ENCODE measurements around the gene PALMD. TPM values are rescaled to one million over a fixed set of nuclear protein-coding genes. Genes with fewer than 3 reads are reported as not detected.

Gene PALMD
- total and polyA plus RNA-seq, 2 of the 8 experiments (the other 6 are each of a cell fraction or from before 2014, with no cell fraction given) = not detected

DNA sequence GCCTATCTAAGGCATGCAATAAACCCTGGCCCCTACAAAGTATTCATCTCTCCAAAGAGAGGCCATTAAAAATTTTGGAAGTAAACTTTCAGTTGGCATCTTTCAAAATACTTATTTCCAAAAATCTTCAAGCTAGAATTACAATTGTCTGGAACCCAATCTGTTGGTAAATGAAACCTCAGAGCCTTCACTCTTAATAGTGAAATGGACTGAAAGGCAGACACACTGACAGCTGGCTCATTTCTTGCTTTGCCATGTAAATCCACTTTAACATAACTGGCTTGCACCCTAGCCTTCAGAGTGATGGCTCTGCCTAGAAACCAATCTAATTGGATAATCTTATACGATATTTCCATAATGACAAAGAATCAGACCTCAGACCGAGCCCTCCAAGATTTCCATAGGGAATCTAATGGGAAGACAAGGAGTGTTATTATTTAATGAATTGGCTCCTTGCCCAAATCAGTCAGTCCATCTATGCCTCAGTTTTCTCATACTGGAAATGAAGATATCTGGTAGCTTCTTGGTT is 9.2 kb upstream of the PALMD start:
- ChIA-PET POLR2A (ENCODE audit: partially characterized antibody) (no interaction called here), CTCF (ENCODE audit: partially characterized antibody) (no interaction called here)
- H3K9ac ChIP-seq (replicated peaks in 1 of 4; ENCODE audit: extremely low read depth in 1 of 4, low read depth in 3 of 4, low read length in 3 of 4) = no peak overlapping the region
- DNase-seq (ENCODE audit: low read depth in 1 of 2, low spot score in 2 of 2) (no peak), FAIRE-seq (no peak)
- H3K23me2 ChIP-seq (ENCODE audit: low read depth, low read length) = no peaks in the 10 kb centered on the region
- H2BK20ac ChIP-seq (ENCODE audit: low read length) = no peak overlapping the region
- no peak overlapping the region for H3K18ac ChIP-seq (ENCODE audit: extremely low read depth, low read length)
- no peak overlapping the region for H3K4me3 ChIP-seq (ENCODE audit: extremely low read depth in 1 of 4, insufficient read depth in 2 of 4, low read depth in 3 of 4, low read length in 4 of 4)
- no peaks in the 10 kb centered on the region for H3K36me3 ChIP-seq (ENCODE audit: control insufficient read depth in 2 of 4, insufficient read depth in 4 of 4, low read length in 3 of 4)
- H3K27me3 ChIP-seq (replicated peaks in 1 of 4; ENCODE audit: control insufficient read depth in 3 of 4, extremely low read depth in 1 of 4, insufficient read depth in 3 of 4, low read length in 3 of 4) = no peaks in the 10 kb centered on the region
- no peak overlapping the region for H3K4me2 ChIP-seq (ENCODE audit: insufficient read depth in 1 of 2, low read depth in 2 of 2, low read length in 2 of 2)
- no peak overlapping the region for H2AK5ac ChIP-seq (ENCODE audit: low read depth, low read length)
- H4K5ac ChIP-seq (ENCODE audit: insufficient read length, low read depth, low read length) = no peak overlapping the region
- H2BK15ac ChIP-seq (ENCODE audit: low read length) = no peak overlapping the region
- WGBS, 2 experiments (ENCODE audit: extremely low coverage in 1 of 2, insufficient coverage in 1 of 2, insufficient read length in 1 of 2, insufficient replicate concordance in 2 of 2, low coverage in 1 of 2, low lambda C conversion rate in 2 of 2, missing lambda C conversion rate in 1 of 2) = 49% methylated on average over 2 of the region's 2 CpGs; no CpG with 5 or more reads in 1 of the 2 experiments
- peaks cover 0 to 2% (median 0%) of the 10 kb centered on the region in 4 experiments; a peak in 1 of 7 replicates for H3K4me1 ChIP-seq (replicated peaks in 1 of 4; ENCODE audit: control insufficient read depth in 3 of 4, insufficient read depth in 4 of 4, low read length in 3 of 4)
- H3K79me1 ChIP-seq (ENCODE audit: low read depth, low read length) = no peaks in the 10 kb centered on the region
- H3K9me3 ChIP-seq (ENCODE audit: insufficient read depth in 2 of 2, low read depth in 1 of 2, low read length in 1 of 2) = no peaks in the 10 kb centered on the region
- H3K4ac ChIP-seq (replicated peaks; ENCODE audit: insufficient read length, low read depth, low read length) = no peak overlapping the region
- no peak overlapping the region for H2BK5ac ChIP-seq (ENCODE audit: low read depth, low read length)
- no peak overlapping the region for H3K14ac ChIP-seq (ENCODE audit: insufficient read length)
- H2AFZ ChIP-seq (ENCODE audit: low read length) = no peak overlapping the region
- H3K27ac ChIP-seq (ENCODE audit: low read depth, low read length) = no peak overlapping the region
- H2BK12ac ChIP-seq (ENCODE audit: low read depth, low read length) = no peak overlapping the region
- no peaks in the 10 kb centered on the region for H4K20me1 ChIP-seq (replicated peaks in 1 of 2; ENCODE audit: control insufficient read depth in 1 of 2, insufficient read depth in 2 of 2, low read length in 2 of 2)
- H3K23ac ChIP-seq (ENCODE audit: insufficient read length) = no peak overlapping the region
- H3K79me2 ChIP-seq (ENCODE audit: control insufficient read depth in 1 of 2, insufficient read depth in 2 of 2, low read length in 2 of 2) = no peaks in the 10 kb centered on the region
- no peak overlapping the region for H3K56ac ChIP-seq (replicated peaks; ENCODE audit: insufficient read length, low read depth, low read length)
- H2BK120ac ChIP-seq (replicated peaks; ENCODE audit: low read depth, low read length) = no peak overlapping the region
- H4K8ac ChIP-seq (ENCODE audit: extremely low read depth, insufficient read depth, low read length) = no peak overlapping the region
- H4K91ac ChIP-seq (replicated peaks; ENCODE audit: insufficient read length, low read length) = no peak overlapping the region
- TF ChIP-seq RAD21 (IDR thresholded peaks at IDR 0.05 in 1 of 2, conservative IDR thresholded peaks at IDR 0.05 in 1 of 2; ENCODE audit: low read depth in 2 of 2, low read length in 2 of 2) = no peak
- no peak for TF ChIP-seq EZH2 (IDR thresholded peaks at IDR 0.05; ENCODE audit: low read depth, low read length, severe bottlenecking)
- no peak for TF ChIP-seq SRF (IDR thresholded peaks at IDR 0.05; ENCODE audit: low read depth, low read length)
- no peak for TF ChIP-seq NANOG (IDR thresholded peaks at IDR 0.05; ENCODE audit: insufficient read depth, low read depth, low read length, poor library complexity, severe bottlenecking)
- no peak for TF ChIP-seq PHF8 (conservative IDR thresholded peaks at IDR 0.05; ENCODE audit: low read depth, low read length)
- no peak for TF ChIP-seq ZNF274 (IDR thresholded peaks at IDR 0.05; ENCODE audit: borderline replicate concordance, extremely low read depth, low read length)
- no peak for TF ChIP-seq SUZ12 (IDR thresholded peaks at IDR 0.05; ENCODE audit: low read length)
